ENCODE measurements around the gene TLR1.

DNA sequence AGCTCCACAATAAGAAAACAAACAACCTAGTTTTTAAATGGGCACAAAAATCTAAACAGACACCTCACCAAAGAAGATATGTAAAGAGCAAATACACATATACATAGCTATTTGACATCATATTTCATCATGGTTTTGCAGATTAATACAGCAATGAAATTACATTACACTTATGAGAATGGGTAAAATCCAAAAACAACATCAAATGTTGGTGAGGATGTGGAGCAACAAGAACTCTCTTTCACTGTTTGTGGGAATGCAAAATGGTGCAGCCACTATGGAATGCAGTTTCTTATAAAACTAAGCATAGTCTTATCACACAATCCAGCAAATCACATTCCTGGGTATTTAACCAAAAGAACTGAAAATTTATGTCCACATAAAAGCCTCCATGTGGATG lies 27.1 kb upstream of the TLR1 start:
- TF ChIP-seq, protein P1, sequence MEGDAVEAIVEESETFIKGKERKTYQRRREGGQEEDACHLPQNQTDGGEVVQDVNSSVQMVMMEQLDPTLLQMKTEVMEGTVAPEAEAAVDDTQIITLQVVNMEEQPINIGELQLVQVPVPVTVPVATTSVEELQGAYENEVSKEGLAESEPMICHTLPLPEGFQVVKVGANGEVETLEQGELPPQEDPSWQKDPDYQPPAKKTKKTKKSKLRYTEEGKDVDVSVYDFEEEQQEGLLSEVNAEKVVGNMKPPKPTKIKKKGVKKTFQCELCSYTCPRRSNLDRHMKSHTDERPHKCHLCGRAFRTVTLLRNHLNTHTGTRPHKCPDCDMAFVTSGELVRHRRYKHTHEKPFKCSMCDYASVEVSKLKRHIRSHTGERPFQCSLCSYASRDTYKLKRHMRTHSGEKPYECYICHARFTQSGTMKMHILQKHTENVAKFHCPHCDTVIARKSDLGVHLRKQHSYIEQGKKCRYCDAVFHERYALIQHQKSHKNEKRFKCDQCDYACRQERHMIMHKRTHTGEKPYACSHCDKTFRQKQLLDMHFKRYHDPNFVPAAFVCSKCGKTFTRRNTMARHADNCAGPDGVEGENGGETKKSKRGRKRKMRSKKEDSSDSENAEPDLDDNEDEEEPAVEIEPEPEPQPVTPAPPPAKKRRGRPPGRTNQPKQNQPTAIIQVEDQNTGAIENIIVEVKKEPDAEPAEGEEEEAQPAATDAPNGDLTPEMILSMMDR (IDR thresholded peaks at IDR 0.05): no peak
- no peak for TF ChIP-seq EZH2 (IDR thresholded peaks at IDR 0.05; ENCODE audit: borderline replicate concordance, insufficient read depth, low read depth, low read length, poor library complexity, severe bottlenecking)

Data from B cell (primary cell).